UCSD-AML1 (cell line): ENCODE results near the gene GCNA.

Source experiments
- DNase-seq: peaks from one replicate; lab custom pipeline; 2025; ENCODE audit not compliant: unreplicated experiment; lab: John Stamatoyannopoulos, UW

Gene GCNA

GRCh38 chrX:71578253-71579135, at the start of gene GCNA:
Gene GCNA, plus strand, starts transcription at chrX:71578437. Its CDS starts 2,385 bp downstream, at chrX:71580822.
- DNase-seq, result no peak

GRCh38 chrX:71532078-71532752, 46.0 kb upstream of the GCNA start:
- no peak for DNase-seq

GRCh38 chrX:71532753-71533425, 45.3 kb upstream of the GCNA start, which contains the start of gene OGT:
Gene OGT, plus strand, starts transcription at chrX:71533104. Its CDS starts 196 bp downstream, at chrX:71533300.
- peak; percentile 93 for DNase-seq

- no peak for DNase-seq
Observed at GRCh38 chrX:71533516-71533850, 44.8 kb upstream of the GCNA start.

GRCh38 chrX:71533851-71534561, 44.2 kb upstream of the GCNA start:
- peak; percentile 42 for DNase-seq

GRCh38 chrX:71534773-71535544, 43.3 kb upstream of the GCNA start:
- DNase-seq, result no peak

- DNase-seq, result no peak
Observed at GRCh38 chrX:71536285-71536684, 42.0 kb upstream of the GCNA start.

- DNase-seq, result no peak
Observed at GRCh38 chrX:71537743-71538142, 40.5 kb upstream of the GCNA start.

- DNase-seq, result no peak
Observed at GRCh38 chrX:71540801-71541200, 37.4 kb upstream of the GCNA start.

GRCh38 chrX:71541210-71542022, 36.8 kb upstream of the GCNA start:
- DNase-seq, result no peak

GRCh38 chrX:71542411-71542810, 35.8 kb upstream of the GCNA start:
- no peak for DNase-seq

GRCh38 chrX:71542825-71543224, 35.4 kb upstream of the GCNA start:
- DNase-seq, result no peak

- no peak for DNase-seq
Observed at GRCh38 chrX:71543316-71543715, 34.9 kb upstream of the GCNA start.

- no peak for DNase-seq
Observed at GRCh38 chrX:71545364-71545763, 32.9 kb upstream of the GCNA start.

GRCh38 chrX:71546879-71547278, 31.4 kb upstream of the GCNA start:
- no peak for DNase-seq

GRCh38 chrX:71547339-71547738, 30.9 kb upstream of the GCNA start:
- no peak for DNase-seq

GRCh38 chrX:71549986-71550385, 28.3 kb upstream of the GCNA start:
- no peak for DNase-seq

- no peak for DNase-seq
Observed at GRCh38 chrX:71550578-71550977, 27.7 kb upstream of the GCNA start.

- no peak for DNase-seq
Observed at GRCh38 chrX:71556036-71556435, 22.2 kb upstream of the GCNA start.

- no peak for DNase-seq
Observed at GRCh38 chrX:71558920-71559319, 19.3 kb upstream of the GCNA start.
